ENCODE measurements around the gene CHFR.
A peak's percentile ranks its signal among the peaks of the same experiment; 100 is the strongest.
"Not testable (repeated sequence)": the region's sequence is repeated elsewhere in the genome, so short reads cannot be mapped to it uniquely, and the experiment has no call there.

CHFR gene

DNA sequence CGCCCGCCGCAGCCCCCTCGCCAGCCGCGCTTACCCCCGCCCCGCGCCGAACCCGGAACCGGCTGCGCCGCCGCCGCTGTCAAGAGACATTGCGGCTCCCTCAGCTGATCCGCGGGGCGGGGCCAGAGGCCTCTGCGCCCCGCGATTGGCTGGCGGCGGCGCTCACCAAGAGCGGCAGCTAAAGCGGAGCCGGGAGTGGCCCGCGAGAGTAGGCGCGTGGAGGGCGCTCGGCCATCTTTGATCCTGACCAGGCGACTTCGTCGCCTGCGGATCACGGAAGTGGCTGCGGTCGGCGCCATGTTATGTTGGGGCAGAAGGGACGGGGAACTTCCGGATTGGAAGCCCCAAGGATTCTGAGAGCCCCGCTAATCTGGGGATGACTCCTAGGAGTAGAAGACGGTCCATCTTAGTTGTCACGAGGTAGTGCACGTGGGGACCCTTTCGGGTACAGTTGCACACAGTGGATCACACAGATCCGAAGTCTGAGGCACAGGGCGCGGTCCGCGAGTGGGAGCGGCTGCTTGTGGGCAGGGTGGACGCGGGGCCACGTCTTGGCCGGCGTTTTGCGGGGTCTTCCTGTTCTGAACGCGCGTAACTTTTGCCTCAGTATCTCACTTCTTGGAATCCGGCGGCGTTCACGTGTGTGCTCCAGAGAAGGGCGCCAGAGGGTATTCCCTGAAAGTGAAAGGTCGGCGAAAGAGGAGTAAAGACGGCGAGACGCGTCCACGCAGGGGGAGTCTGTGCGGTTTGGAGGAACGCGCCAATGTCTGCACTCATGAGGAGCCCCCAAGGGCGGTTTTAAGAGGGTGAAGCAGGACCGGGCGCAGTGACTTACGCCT lies at the start of gene CHFR:
Gene CHFR (minus strand): TSS at position 93 of the 839 bp plus-strand sequence. CDS start 277 bp downstream, outside the sequence.
- TF ChIP-seq, protein P1, sequence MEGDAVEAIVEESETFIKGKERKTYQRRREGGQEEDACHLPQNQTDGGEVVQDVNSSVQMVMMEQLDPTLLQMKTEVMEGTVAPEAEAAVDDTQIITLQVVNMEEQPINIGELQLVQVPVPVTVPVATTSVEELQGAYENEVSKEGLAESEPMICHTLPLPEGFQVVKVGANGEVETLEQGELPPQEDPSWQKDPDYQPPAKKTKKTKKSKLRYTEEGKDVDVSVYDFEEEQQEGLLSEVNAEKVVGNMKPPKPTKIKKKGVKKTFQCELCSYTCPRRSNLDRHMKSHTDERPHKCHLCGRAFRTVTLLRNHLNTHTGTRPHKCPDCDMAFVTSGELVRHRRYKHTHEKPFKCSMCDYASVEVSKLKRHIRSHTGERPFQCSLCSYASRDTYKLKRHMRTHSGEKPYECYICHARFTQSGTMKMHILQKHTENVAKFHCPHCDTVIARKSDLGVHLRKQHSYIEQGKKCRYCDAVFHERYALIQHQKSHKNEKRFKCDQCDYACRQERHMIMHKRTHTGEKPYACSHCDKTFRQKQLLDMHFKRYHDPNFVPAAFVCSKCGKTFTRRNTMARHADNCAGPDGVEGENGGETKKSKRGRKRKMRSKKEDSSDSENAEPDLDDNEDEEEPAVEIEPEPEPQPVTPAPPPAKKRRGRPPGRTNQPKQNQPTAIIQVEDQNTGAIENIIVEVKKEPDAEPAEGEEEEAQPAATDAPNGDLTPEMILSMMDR (IDR thresholded peaks at IDR 0.05; ENCODE audit: insufficient read depth, low read length, poor library complexity, severe bottlenecking), result no peak
- DNase-seq (ENCODE audit: extremely low read depth, insufficient read length), result peak; percentile 98
- peaks cover 6% of the 10 kb centered on the region for H3K36me3 ChIP-seq (ENCODE audit: control insufficient read depth, insufficient read depth, low read length)
- H3K27me3 ChIP-seq (replicated peaks; ENCODE audit: control insufficient read depth, insufficient read depth, low read length), result no peaks in the 10 kb centered on the region
- H3K4me3 ChIP-seq (replicated peaks; ENCODE audit: low read depth, low read length), result peak within 1 kb of the TSS; percentile 88

DNA sequence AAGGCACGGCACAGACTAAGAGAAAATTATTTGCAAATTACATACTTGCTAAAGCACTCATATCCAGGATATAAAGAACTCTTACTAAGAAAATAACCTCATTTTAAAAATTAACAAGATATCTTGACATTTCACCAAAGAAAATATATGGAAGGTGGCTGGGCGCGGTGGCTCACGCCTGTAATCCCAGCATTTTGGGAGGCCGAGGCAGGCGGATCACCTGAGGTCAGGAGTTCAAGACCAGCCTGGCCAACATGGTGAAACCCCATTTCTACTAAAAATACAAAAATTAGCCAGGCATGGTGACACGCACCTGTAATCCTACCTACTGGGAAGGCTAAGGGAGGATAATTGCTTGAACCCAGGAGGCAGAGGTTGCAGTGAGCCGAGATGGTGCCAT lies 49.5 kb upstream of the CHFR start:
- not testable (repeated sequence) for DNase-seq (ENCODE audit: extremely low read depth, insufficient read length); H3K27me3 ChIP-seq (replicated peaks; ENCODE audit: control insufficient read depth, insufficient read depth, low read length); H3K4me3 ChIP-seq (replicated peaks; ENCODE audit: low read depth, low read length); H3K36me3 ChIP-seq (ENCODE audit: control insufficient read depth, insufficient read depth, low read length)

- Histone ChIP-seq H3K4me3 (replicated peaks; ENCODE audit: low read depth, low read length) (no peak overlapping the region), H3K27me3 (replicated peaks; ENCODE audit: control insufficient read depth, insufficient read depth, low read length) (no peaks in the 10 kb centered on the region), H3K36me3 (ENCODE audit: control insufficient read depth, insufficient read depth, low read length) (no peaks in the 10 kb centered on the region; the same call in 1 of the 2 replicates)
- no peak for DNase-seq (ENCODE audit: extremely low read depth, insufficient read length)
- TF ChIP-seq, protein P1 (IDR thresholded peaks at IDR 0.05; ENCODE audit: insufficient read depth, low read length, poor library complexity, severe bottlenecking), result no peak
These were observed 48.8 kb upstream of the CHFR start for GRCh38 chr12:132936163-132936562.

- Histone ChIP-seq H3K4me3 (replicated peaks; ENCODE audit: low read depth, low read length) (no peak overlapping the region), H3K27me3 (replicated peaks; ENCODE audit: control insufficient read depth, insufficient read depth, low read length) (no peaks in the 10 kb centered on the region), H3K36me3 (ENCODE audit: control insufficient read depth, insufficient read depth, low read length) (no peaks in the 10 kb centered on the region)
- TF ChIP-seq, protein P1 (IDR thresholded peaks at IDR 0.05; ENCODE audit: insufficient read depth, low read length, poor library complexity, severe bottlenecking), result no peak
- no peak for DNase-seq (ENCODE audit: extremely low read depth, insufficient read length)
These were observed 39.0 kb upstream of the CHFR start for GRCh38 chr12:132926415-132926833.

- TF ChIP-seq, protein P1 (IDR thresholded peaks at IDR 0.05; ENCODE audit: insufficient read depth, low read length, poor library complexity, severe bottlenecking), result no peak
- Histone ChIP-seq H3K36me3 (ENCODE audit: control insufficient read depth, insufficient read depth, low read length) (no peaks in the 10 kb centered on the region), H3K27me3 (replicated peaks; ENCODE audit: control insufficient read depth, insufficient read depth, low read length) (no peaks in the 10 kb centered on the region), H3K4me3 (replicated peaks; ENCODE audit: low read depth, low read length) (no peak overlapping the region)
- DNase-seq (ENCODE audit: extremely low read depth, insufficient read length), result no peak
These were observed 38.4 kb upstream of the CHFR start for GRCh38 chr12:132925597-132926414.

- Histone ChIP-seq H3K4me3 (replicated peaks; ENCODE audit: low read depth, low read length) (no peak overlapping the region), H3K27me3 (replicated peaks; ENCODE audit: control insufficient read depth, insufficient read depth, low read length) (no peaks in the 10 kb centered on the region), H3K36me3 (ENCODE audit: control insufficient read depth, insufficient read depth, low read length) (no peaks in the 10 kb centered on the region)
- DNase-seq (ENCODE audit: extremely low read depth, insufficient read length), result no peak
- TF ChIP-seq, protein P1 (IDR thresholded peaks at IDR 0.05; ENCODE audit: insufficient read depth, low read length, poor library complexity, severe bottlenecking), result no peak
These were observed 37.0 kb upstream of the CHFR start for GRCh38 chr12:132924356-132924755.
